HG03521 (cell line): ENCODE results near the gene VPS37B.
A peak's percentile ranks its signal among the peaks of the same experiment; 100 is the strongest.
"Not testable (repeated sequence)": the region's sequence is repeated elsewhere in the genome, so short reads cannot be mapped to it uniquely, and the experiment has no call there.

Source experiments
- ATAC-seq: cut with Tn5 transposase; IDR thresholded peaks from one replicate; pipeline ENCODE4 v1.9.1; 2021; ENCODE audit warnings: mild to moderate bottlenecking, moderate library complexity; ENCODE audit not compliant: unreplicated experiment

The VPS37B gene

GRCh38 chr12:122895704-122896636 is at the start of gene VPS37B:
Gene VPS37B (minus strand): TSS chr12:122896124. CDS start chr12:122896062, 62 bp downstream.
- ATAC-seq, result peak; percentile 55

GRCh38 chr12:122944605-122945592 is 49.0 kb upstream of the VPS37B start:
- no peak for ATAC-seq

GRCh38 chr12:122943196-122943595 is 47.3 kb upstream of the VPS37B start:
- ATAC-seq, result no peak

GRCh38 chr12:122942637-122943036 is 46.7 kb upstream of the VPS37B start:
- ATAC-seq, result no peak

GRCh38 chr12:122941351-122941750 is 45.4 kb upstream of the VPS37B start:
- not testable (repeated sequence) for ATAC-seq

GRCh38 chr12:122939125-122939524 is 43.2 kb upstream of the VPS37B start:
- no peak for ATAC-seq

- ATAC-seq, result no peak
These were observed 41.7 kb upstream of the VPS37B start for GRCh38 chr12:122937622-122938091.

- ATAC-seq, result no peak
These were observed 39.4 kb upstream of the VPS37B start for GRCh38 chr12:122935318-122935717.

- no peak for ATAC-seq
These were observed 38.8 kb upstream of the VPS37B start for GRCh38 chr12:122934722-122935121.

- ATAC-seq, result no peak
These were observed 36.3 kb upstream of the VPS37B start for GRCh38 chr12:122932207-122932606.

- no peak for ATAC-seq
These were observed 33.9 kb upstream of the VPS37B start for GRCh38 chr12:122929812-122930211.

GRCh38 chr12:122929148-122929538 is 33.2 kb upstream of the VPS37B start:
- ATAC-seq, result no peak

- no peak for ATAC-seq
These were observed 32.7 kb upstream of the VPS37B start for GRCh38 chr12:122928404-122929147.

- ATAC-seq, result no peak
These were observed 32.0 kb upstream of the VPS37B start for GRCh38 chr12:122927756-122928403.

- no peak for ATAC-seq
These were observed 26.0 kb upstream of the VPS37B start for GRCh38 chr12:122921917-122922316.

GRCh38 chr12:122920687-122921086 is 24.8 kb upstream of the VPS37B start:
- ATAC-seq, result no peak

GRCh38 chr12:122918827-122919226 is 22.9 kb upstream of the VPS37B start:
- no peak for ATAC-seq

GRCh38 chr12:122917507-122918121 is 21.7 kb upstream of the VPS37B start:
- no peak for ATAC-seq

- ATAC-seq, result no peak
These were observed 13.7 kb upstream of the VPS37B start for GRCh38 chr12:122909442-122910288.
